GM12801 (cell line): ENCODE measurements around the gene GPR12.

Experiments used
- TF ChIP-seq, protein P1 (sequence below): IDR thresholded peaks from one replicate; pipeline ENCODE4 v1.5.1; 2011; ENCODE audit warnings: control low read depth; ENCODE audit not compliant: insufficient read length; ENCODE audit errors: extremely low read depth

GPR12 gene

DNA sequence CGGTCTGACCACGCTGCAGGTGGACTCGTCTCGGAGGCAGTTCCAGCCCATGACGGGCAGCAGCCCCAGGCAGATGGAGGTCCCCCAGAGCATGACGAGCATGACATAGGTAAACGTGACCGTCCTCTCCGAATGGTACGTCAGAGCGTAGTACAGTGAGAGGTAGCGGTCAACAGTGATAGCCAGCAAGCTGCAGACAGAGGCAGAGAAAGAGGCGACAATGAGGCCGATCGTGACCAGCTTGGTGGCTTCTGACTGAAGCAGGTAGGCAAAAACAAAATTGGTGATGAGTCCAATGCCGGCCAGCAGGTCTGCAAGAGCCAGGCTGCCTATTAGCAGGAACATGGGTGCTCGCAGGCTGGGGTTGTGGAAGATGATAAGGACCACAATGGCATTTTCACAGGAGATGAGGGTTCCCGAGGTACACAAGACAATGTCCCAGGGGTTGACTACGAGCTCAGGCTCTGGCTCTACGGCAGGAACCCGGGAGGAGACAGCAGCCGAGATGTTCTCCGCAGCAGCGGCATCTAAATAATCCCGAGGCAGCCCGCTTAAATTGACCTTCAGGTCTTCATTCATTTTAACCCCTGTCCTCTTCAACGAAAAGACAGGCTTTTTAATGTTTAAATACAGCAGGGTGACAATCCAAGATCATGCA is 1.2 kb downstream of the GPR12 start:
- TF ChIP-seq, protein P1, sequence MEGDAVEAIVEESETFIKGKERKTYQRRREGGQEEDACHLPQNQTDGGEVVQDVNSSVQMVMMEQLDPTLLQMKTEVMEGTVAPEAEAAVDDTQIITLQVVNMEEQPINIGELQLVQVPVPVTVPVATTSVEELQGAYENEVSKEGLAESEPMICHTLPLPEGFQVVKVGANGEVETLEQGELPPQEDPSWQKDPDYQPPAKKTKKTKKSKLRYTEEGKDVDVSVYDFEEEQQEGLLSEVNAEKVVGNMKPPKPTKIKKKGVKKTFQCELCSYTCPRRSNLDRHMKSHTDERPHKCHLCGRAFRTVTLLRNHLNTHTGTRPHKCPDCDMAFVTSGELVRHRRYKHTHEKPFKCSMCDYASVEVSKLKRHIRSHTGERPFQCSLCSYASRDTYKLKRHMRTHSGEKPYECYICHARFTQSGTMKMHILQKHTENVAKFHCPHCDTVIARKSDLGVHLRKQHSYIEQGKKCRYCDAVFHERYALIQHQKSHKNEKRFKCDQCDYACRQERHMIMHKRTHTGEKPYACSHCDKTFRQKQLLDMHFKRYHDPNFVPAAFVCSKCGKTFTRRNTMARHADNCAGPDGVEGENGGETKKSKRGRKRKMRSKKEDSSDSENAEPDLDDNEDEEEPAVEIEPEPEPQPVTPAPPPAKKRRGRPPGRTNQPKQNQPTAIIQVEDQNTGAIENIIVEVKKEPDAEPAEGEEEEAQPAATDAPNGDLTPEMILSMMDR = no peak

DNA sequence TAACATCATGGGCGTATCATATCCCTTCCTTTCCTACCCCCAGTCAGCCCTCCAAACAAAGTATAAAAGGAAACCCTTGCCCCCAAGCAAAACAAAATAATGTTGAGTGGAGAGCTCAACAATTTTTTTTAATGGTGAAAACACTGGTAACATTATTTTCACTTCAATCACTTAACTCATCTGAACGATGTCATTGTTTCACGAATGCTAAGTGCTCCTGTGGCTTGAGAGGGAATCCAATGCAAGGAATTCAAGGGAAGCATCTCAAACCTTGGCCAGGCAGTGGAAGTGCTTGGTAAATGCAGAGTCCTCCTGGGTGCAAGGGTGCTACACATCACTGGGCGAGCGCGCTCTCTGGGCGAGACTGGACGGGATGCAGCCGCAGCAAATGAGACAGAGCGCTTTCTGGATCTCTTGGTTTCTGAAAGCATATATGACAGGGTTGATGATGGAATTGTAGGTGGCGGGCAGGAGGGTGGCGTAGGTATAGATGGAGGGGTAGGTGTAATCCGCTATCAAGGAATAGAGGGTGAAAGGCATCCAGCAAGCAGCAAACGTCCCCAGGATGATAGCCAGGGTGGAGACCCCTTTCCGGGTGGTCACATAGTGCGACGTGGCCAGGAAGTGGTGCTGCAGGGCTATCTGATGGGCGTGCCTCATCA is 2.0 kb downstream of the GPR12 start:
- TF ChIP-seq, protein P1 = no peak

DNA sequence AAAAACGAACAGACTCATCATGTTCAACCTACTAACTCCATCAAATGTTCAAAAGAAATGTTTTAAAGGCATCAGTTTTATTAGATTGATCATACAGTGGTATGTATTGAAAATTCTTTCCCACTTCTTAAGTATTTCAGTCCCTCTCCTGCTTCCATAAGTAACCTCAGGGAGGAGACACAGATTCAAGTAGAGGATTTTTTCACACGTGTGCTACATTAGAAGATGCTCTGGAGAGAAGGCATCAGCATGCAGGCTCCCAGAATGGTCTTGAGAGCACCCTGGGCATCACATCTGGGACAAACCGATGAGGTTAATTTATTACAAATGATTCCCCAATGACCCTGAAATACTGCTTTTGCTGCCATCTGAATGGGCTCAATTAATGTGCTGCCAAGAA is 3.6 kb downstream of the GPR12 start:
- TF ChIP-seq, protein P1 = no peak

DNA sequence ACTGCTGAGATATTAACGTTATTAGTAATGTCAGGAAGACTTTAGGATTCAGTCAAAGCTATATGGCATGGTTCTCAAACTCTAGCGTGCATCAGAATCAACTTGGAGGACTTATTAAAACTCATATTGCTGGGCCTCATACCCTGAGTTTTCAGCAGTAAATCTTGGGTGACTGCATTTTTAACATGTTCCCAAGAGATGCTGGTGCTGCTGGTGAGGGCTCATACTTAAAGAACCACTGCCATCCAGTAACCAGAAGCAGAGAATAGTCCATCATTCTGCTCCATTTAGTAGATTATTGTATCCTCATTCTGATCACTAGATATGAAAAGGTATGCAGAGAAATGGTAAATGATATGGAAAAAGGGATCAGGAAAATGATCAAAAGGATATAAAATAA is 7.9 kb downstream of the GPR12 start:
- TF ChIP-seq, protein P1 = no peak

DNA sequence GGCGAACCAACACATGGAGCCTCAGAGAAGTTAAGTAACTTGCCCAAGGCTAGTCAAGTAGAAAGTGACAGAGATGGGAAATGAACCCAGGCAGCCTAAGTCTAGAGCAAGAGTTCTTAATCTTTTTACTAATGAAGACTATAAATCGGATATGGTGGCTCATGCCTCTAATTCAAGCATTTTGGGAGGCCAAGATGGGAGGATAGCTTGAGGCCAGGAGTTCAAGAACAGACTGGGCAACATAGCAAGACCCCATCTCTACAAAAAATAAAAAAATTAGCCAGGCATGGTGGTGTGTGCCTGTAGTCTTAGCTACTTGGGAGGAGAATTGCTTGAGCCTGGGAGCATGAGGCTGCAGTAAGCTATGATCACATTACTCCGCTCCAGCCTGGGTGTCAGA is 10.7 kb downstream of the GPR12 start:
- TF ChIP-seq, protein P1 = no peak

DNA sequence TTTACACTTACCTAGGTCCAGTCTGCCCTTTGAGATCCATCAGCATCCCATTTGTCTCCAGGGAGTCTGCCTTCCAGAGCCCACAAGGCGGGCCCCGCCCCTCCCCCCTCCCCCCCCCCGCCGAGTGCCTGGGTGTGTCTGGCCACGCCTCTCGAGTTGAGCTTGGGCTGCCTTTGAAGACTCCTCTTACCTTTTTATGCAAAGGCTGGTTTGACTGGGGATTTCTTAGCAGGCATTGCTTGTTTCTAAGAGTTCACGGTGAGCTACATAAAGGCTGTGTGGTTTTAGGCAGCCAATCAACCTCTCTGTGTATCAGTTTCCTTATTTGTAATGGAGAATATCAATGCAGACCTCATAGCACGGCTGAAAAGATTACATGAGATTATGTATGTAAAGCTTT is 11.3 kb downstream of the GPR12 start:
- TF ChIP-seq, protein P1 = no peak

DNA sequence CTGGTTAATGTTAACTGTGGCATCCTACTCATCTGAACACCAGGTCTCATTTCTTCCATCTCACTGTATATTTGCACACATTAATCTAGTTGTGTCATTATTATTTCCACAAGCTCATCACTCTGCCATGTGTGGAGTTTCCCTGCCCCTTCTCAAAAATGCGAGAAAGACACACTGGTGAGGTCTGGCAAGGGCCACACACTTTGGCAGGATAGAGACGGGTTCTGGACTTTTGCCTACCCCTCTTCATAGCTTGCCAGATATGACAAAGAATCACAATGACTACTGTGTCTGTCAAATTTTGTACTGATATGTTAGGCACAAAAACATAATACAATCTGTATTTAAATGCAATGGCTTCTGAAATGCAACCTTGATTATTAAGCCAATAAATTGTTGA is 12.9 kb downstream of the GPR12 start:
- TF ChIP-seq, protein P1 = no peak
